HFFc6 (cell line): ENCODE measurements around the gene TAPBP. TPM values are rescaled to one million over a fixed set of nuclear protein-coding genes. Genes with fewer than 3 reads are reported as not detected.

Experiments used
- DNase-seq: peaks from one replicate; pipeline ENCODE4 v3.0.0-alpha.2; 2018
- H3K27ac Mint-ChIP-seq: 2 replicates; pipeline ENCODE4 v1.8.0; 2020; ENCODE audit warnings: mild to moderate bottlenecking, mixed read lengths
- H3K27me3 Mint-ChIP-seq: 2 replicates; pipeline ENCODE4 v1.8.0; 2021; ENCODE audit warnings: mild to moderate bottlenecking, moderate library complexity, mixed read lengths; ENCODE audit not compliant: insufficient read depth
- H3K36me3 Mint-ChIP-seq: 2 replicates; pipeline ENCODE4 v1.8.0; 2021; ENCODE audit warnings: low read depth, mixed read lengths
- H3K4me1 Mint-ChIP-seq: 2 replicates; pipeline ENCODE4 v1.8.0; 2020; ENCODE audit warnings: low read depth, mixed read lengths
- H3K4me3 Mint-ChIP-seq: 2 replicates; pipeline ENCODE4 v1.8.0; 2020; ENCODE audit warnings: mild to moderate bottlenecking, moderate library complexity, mixed read lengths
- H3K9me3 Mint-ChIP-seq: 2 replicates; pipeline ENCODE4 v1.8.0; 2020; ENCODE audit warnings: mild to moderate bottlenecking, mixed read lengths
- total RNA-seq, 6 experiments: library from RNA; stranded (reverse); fragmentation: NEBNext Ultra II Directional; extraction: Animal tissue kit (Norgen Biotek cat#: 25700); gene quantifications; 2 replicates in 1 of 6; 3 replicates in 5 of 6; pipeline ENCODE4 v1.2.3, GENCODE V29; 2021
- TF ChIP-seq, protein P1 (sequence below): fragments of 200-600 bp; sonication (generic); IDR thresholded peaks from 2 replicates; pipeline ENCODE4 v1.5.0; 2021; ENCODE audit warnings: antibody characterized with exemption, mild to moderate bottlenecking

TAPBP gene
- total RNA-seq, 6 experiments from 2014 or later, result 88.7 to 118 (median 104) TPM

DNA sequence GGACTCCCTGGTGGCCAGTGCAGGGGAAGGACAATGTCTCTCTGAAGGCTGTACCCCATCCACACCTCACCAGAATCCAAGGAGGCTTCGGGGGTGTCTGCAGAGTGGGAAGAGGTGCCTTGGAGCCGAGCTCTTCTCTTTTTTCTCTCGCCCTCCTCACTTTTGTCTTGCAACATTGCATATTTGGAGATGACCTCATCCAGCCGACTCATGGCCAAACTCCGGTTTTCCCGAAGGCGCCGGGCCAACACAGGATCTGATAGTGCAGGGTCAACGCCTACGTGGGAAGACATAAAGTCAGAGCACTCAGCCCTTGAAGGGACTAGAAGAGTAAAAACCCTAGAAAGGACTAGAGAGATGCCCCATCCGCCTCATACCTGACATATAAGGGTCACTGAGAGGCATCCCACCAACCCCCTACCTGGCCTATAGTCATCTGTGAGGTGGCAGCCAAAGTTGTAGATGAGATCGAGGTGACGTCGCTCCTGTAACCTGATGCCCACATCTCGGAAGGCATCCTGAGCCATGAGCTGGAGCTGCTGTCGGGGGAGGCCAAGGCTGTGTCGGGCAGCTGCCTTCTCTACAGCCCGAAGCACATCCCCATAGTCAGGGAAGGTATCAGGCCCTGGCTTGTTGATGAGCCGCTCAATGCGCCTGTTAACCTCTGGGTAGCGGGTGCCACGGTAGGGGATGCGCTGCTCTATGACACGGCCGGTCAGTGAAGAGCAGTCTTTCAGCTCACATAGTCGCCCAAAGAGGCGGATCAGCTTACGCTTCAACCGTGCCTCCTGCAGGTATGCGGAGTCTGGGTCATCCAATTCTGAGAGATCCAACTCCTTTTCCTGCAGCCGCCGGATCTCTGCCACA, 6.7 kb upstream of the TAPBP start:
- peaks cover 51% of the 10 kb centered on the region for H3K36me3 Mint-ChIP-seq
- H3K4me3 Mint-ChIP-seq, result peak overlapping the region; percentile 92
- peak overlapping the region; percentile 97 for H3K27ac Mint-ChIP-seq
- peak; percentile 93 for DNase-seq
- peaks cover 65% of the 10 kb centered on the region for H3K4me1 Mint-ChIP-seq
- peaks cover 1% of the 10 kb centered on the region for H3K27me3 Mint-ChIP-seq
- no peaks in the 10 kb centered on the region for H3K9me3 Mint-ChIP-seq
- TF ChIP-seq, protein P1, sequence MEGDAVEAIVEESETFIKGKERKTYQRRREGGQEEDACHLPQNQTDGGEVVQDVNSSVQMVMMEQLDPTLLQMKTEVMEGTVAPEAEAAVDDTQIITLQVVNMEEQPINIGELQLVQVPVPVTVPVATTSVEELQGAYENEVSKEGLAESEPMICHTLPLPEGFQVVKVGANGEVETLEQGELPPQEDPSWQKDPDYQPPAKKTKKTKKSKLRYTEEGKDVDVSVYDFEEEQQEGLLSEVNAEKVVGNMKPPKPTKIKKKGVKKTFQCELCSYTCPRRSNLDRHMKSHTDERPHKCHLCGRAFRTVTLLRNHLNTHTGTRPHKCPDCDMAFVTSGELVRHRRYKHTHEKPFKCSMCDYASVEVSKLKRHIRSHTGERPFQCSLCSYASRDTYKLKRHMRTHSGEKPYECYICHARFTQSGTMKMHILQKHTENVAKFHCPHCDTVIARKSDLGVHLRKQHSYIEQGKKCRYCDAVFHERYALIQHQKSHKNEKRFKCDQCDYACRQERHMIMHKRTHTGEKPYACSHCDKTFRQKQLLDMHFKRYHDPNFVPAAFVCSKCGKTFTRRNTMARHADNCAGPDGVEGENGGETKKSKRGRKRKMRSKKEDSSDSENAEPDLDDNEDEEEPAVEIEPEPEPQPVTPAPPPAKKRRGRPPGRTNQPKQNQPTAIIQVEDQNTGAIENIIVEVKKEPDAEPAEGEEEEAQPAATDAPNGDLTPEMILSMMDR, result no peak

DNA sequence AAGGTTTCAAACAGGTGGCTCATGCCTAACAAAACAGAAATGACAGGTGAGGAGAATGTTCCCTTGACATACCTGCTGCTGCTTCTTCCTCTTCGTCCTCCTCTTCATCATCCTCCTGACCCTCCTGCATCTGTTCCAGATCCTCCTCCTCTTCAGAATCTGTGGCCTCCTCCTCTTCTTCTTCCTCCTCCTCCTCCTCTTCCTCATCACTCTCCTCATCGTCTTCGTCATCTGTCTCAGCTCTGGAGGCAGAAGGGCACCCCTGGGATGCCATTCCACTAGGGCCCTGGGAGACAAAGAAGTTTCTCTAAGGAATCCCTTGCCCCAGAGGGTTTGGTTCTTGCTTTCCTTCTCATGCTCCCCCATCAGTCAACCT, 6.0 kb upstream of the TAPBP start:
- Mint-ChIP-seq H3K27me3 (peaks cover 1% of the 10 kb centered on the region), H3K27ac (peak overlapping the region; percentile 97), H3K36me3 (peaks cover 51% of the 10 kb centered on the region), H3K4me1 (peaks cover 68% of the 10 kb centered on the region), H3K9me3 (no peaks in the 10 kb centered on the region), H3K4me3 (peak overlapping the region; percentile 92)
- DNase-seq, result no peak
- TF ChIP-seq, protein P1, result 0 out of 2 replicates have a peak, but pooled peaks have one; percentile 20

DNA sequence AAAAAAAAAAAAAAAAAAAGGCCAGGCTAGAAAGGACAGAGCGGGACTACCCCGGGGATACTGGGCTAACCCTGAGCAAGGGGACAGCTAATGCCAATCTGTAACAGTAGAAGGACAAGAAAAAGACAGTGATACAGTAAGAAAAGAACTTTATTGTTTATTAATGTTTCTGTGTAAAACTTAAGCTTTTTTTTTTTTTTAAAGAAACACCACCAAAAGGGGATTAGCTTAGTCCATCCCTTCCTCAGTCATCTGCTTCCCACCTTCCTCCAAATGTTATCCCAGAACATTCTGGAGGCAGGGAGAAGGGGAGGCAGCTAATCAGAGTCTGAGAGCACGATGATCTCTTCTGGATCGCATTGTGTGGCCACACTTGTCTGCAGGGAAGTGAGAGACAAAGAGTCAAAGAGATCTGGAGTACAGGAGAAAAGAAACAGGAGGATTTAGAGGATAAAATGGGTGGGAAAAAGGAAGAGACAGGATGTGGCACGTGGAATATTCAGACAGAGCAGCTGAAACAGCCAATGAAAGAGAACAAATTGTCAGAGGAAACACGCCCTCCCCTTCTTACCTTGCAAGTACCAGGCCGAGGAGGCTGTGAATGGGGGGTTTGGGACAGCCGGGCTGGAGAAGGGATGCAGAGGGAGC, 4.7 kb upstream of the TAPBP start:
- TF ChIP-seq, protein P1, result no peak
- Mint-ChIP-seq H3K4me1 (peaks cover 67% of the 10 kb centered on the region), H3K9me3 (no peaks in the 10 kb centered on the region), H3K27ac (peak overlapping the region; percentile 97), H3K4me3 (peak overlapping the region; percentile 92), H3K36me3 (peaks cover 51% of the 10 kb centered on the region), H3K27me3 (peaks cover 4% of the 10 kb centered on the region)
- no peak for DNase-seq

DNA sequence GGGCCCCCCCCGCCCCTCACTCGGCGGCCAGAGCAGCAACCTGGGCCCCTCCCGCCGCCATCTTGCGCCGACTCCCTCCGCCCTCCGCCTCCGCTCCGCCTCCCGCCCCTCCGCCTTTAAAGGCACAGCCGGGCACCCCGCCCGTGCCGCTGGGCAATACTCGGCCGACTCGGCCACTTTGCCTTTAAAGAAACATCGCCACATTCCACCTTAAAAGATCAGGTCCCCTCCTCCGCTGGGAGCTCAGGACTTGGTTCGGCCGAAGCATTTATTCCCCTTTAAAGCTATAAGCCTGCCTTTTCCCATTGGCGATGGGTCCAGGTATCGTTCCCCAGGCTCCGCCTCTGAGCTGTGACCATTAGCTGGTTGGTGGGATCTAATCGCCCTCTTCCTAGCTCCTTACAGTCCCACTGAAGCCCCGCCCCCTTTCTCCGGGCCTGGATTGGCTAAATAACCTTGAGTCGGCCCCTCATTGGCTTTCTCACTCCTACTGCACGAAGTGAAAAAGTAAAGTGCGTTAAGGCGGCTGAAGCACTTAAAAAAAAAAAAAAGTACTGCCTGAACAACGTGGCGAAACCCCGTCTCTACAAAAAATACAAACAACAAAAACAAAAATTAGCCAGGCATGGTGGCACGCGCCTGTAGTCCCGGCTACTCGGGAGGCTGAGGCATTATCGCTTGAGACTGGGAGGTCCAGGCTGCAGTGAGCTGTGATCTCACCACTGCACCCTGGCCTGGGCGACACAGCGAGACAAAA, 4.0 kb upstream of the TAPBP start, which contains the start of gene ZBTB22:
Gene ZBTB22 (minus strand): TSS at position 76 of the 757 bp plus-strand sequence. CDS start 828 bp downstream, outside the sequence.
- DNase-seq, result peak; percentile 99
- TF ChIP-seq, protein P1, result no peak
- Mint-ChIP-seq H3K36me3 (peaks cover 51% of the 10 kb centered on the region), H3K27ac (peak within 1 kb of the TSS; percentile 97), H3K4me3 (peak within 1 kb of the TSS; percentile 92), H3K9me3 (no peaks in the 10 kb centered on the region), H3K27me3 (peaks cover 6% of the 10 kb centered on the region), H3K4me1 (peaks cover 64% of the 10 kb centered on the region)

DNA sequence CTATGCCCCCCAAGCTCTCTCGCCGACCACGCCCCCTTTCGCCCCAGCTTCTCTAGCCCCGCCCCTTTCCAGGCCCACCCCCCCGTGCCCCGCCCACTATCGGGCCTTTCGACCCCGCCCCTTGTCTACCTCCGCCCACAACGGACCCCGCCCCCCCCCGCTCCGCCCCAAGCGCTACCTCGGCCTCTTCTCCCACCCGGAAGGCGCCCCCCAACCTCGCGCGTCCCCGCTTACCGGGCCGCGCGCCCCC, 3.5 kb upstream of the TAPBP start:
- TF ChIP-seq, protein P1, result no peak
- peak overlapping the region; percentile 72 for H3K27ac Mint-ChIP-seq
- peaks cover 6% of the 10 kb centered on the region for H3K27me3 Mint-ChIP-seq
- DNase-seq, result no peak
- H3K36me3 Mint-ChIP-seq, result peaks cover 51% of the 10 kb centered on the region
- H3K9me3 Mint-ChIP-seq, result no peaks in the 10 kb centered on the region
- H3K4me1 Mint-ChIP-seq, result peaks cover 68% of the 10 kb centered on the region
- peak overlapping the region; percentile 92 for H3K4me3 Mint-ChIP-seq
